GM19238 (cell line): Measurements from ENCODE around the gene SHC3.
A peak's percentile ranks its signal among the peaks of the same experiment; 100 is the strongest.

Experiments used
- DNase-seq: peaks from one replicate; pipeline ENCODE4 v3.0.0; 2011; ENCODE audit warnings: low spot score; ENCODE audit not compliant: insufficient read length

Gene SHC3

DNA sequence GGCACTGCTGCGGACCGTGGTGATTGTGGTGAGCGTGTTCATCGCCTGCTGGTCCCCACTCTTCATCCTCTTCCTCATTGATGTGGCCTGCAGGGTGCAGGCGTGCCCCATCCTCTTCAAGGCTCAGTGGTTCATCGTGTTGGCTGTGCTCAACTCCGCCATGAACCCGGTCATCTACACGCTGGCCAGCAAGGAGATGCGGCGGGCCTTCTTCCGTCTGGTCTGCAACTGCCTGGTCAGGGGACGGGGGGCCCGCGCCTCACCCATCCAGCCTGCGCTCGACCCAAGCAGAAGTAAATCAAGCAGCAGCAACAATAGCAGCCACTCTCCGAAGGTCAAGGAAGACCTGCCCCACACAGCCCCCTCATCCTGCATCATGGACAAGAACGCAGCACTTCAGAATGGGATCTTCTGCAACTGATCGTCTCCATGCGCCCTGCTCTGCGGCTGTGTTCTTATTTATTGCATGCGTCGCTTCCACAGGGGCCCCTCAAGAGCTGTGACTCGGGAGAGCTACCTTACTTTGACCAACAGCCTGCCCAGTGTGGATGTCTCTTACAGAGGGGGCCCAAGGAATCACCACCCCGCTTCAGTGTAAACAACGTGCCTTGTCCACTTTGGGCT is 176.6 kb downstream of the SHC3 start:
- DNase-seq: no peak

DNA sequence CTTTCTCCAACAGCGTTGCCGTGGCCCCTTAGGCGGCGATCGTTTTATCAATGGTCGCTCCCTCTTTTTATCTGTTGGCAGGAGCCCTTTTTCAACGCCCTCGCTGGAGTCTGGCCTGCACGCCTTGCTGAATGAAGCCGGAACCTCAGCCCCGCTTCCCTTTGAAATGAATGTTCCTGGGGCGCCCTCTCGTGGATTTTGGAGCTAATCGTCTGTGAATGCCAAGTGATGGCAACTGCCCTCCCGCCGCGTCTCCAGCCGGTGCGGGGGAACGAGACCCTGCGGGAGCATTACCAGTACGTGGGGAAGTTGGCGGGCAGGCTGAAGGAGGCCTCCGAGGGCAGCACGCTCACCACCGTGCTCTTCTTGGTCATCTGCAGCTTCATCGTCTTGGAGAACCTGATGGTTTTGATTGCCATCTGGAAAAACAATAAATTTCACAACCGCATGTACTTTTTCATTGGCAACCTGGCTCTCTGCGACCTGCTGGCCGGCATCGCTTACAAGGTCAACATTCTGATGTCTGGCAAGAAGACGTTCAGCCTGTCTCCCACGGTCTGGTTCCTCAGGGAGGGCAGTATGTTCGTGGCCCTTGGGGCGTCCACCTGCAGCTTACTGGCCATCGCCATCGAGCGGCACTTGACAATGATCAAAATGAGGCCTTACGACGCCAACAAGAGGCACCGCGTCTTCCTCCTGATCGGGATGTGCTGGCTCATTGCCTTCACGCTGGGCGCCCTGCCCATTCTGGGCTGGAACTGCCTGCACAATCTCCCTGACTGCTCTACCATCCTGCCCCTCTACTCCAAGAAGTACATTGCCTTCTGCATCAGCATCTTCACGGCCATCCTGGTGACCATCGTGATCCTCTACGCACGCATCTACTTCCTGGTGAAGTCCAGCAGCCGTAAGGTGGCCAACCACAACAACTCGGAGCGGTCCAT is 177.4 kb downstream of the SHC3 start:
- peak; percentile 53 for DNase-seq

GRCh38 chr9:89000371-89000781 is 178.2 kb downstream of the SHC3 start:
- no peak for DNase-seq

DNA sequence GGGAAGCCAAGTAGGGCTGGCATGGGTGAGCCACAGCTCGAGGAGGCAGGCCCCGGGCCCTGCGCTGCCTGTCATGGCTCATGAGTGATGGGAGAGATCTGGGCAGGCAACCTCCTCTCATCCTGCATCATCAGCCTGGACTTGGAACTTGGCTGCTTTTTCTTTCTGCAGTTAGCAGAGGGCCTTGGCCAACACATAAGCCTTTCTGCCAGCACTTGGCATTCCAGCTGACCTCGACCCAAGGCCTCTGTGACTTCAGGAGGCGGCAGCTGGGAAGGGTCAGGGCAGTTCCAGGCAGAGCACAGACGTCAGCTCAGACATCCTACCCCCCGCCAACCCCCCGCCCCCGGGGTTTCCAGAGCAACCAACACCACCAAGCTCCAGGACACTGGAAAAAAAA is 179.7 kb downstream of the SHC3 start:
- no peak for DNase-seq

DNA sequence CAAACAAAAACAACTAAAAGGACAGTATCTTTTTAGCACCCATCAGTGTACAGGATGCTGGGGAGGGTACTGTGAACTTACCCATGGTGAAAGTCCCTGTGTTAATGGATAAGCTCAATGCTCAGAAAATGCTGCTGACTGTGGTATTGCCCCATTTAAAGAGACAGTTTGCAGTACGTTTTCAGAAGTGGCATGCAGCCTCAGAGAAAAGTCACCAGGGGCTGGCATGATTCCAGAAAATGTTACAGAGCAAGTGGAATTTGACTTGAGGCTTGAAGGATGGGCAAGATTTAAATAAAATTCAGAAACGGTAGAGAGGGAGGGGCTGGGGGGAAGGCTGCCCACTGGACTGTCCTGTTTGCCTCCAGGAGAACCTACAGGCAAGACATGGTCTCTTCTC is 180.1 kb downstream of the SHC3 start:
- no peak for DNase-seq

GRCh38 chr9:88997646-88998045 is 181.0 kb downstream of the SHC3 start:
- no peak for DNase-seq

DNA sequence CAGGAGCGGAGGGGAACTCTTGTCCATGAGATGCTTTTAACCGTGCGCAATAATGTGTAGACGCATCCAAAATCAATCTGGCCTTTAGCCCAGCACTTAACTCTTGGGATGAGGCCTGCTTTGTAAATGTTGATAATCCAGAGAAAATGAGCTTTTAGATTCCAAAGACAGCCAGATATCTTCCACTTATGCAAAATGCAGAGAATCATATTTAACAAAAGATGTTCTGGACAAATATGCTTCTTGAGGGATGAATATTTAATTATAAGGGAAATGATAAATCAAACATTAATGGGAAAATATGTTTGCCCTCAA is 181.7 kb downstream of the SHC3 start:
- DNase-seq: no peak

GRCh38 chr9:88996046-88996920 is 182.3 kb downstream of the SHC3 start:
- no peak for DNase-seq

DNA sequence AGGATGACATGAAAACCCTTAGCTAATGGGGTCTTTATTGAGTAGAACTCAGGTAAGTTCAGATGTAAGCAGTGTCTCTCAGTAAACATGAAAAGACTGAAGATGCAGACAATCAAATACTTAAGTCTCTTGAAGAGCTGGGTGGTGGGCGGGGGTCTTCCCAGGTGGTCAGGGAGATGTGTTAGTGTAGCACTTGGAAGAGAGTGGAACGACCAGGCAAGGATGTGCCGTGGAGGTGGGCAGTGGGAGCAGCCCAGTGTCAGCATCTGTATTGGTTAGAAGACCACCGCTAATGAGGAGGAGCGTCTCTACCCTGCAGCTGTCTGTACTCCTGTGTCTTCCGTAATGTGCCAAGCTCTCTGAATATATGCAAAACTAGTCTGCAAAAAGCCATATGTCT is 183.0 kb downstream of the SHC3 start:
- no peak for DNase-seq

GRCh38 chr9:88995200-88995577 is 183.4 kb downstream of the SHC3 start:
- DNase-seq: no peak

DNA sequence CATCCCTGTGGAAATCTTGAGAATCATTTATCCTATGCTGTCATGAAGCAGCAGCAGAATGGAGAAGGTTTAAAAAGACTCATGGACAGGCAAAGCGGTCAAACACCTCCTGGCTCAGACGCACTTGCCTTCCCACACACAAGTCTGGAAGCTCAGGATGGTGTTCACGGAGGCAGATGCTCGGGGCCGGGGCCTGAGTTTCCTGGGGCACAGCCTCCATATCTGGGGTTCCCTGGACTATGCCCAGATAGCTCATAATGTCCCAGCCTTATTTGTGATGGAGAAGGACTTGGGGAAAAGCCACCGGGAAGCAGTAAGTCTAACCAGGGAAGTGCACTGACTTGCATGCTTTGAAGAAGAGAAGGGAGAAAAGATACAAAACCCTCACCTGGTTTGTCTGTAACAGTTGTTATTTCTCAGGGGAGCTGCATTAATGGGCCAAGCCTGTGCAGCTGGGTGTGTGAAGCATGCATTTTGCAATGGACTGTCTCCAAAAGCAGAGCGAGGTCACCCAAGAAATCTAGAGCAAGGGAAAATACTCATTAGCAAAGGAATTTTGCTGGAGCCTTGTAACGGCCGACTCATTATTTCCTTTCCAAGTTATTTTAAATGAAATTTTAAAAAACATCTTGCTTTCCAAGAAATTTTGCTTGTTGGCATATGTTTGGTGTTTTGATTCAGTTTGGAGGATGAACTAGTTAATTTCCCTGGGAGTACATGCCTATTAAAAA is 184.0 kb downstream of the SHC3 start:
- no peak for DNase-seq

GRCh38 chr9:88993871-88994460 is 184.7 kb downstream of the SHC3 start:
- no peak for DNase-seq

DNA sequence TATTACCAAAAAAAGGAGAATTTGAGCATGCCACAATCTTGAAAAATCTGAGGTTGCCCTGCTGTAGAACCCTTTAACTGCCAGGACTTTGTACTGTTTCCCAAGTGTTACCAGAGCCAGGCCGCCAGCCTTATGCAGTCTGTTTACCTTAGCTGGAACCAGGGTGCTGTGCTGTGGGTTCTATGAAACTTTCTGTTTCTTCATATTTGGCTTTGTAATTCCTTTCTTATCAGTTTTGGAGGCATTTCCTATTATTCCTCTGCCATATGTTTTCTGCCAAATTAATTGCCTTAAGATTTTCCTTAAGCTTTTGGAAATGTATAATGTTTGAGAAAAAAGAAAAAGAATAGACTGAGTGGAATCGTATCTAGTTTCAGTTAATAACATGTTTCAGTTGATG is 185.3 kb downstream of the SHC3 start:
- DNase-seq: no peak

- no peak for DNase-seq
These were observed 186.1 kb downstream of the SHC3 start for GRCh38 chr9:88992556-88992955.

- no peak for DNase-seq
These were observed 187.3 kb downstream of the SHC3 start, which contains the start of gene S1PR3 for GRCh38 chr9:88991066-88992034. TSS of gene S1PR3 (plus strand) at chr9:88991468. CDS start at chr9:89001201, 9,733 bp downstream.

DNA sequence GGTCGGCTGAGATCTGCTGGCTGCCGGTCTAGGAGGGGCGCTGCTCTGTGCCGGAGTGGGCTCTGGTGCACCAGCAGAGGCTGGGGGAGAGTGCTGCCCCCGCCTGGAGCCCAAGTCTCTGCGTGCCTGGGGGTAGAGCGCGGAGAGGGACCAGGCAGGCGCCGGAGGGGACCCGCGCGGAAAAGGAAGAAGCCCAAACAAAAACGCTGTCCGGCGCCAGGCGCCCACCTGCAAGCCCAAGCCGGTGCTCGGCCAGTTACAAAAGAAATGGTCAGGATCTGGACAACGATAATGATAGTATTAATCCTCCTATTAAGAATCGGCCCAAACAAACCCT is 187.9 kb downstream of the SHC3 start:
- DNase-seq: no peak

DNA sequence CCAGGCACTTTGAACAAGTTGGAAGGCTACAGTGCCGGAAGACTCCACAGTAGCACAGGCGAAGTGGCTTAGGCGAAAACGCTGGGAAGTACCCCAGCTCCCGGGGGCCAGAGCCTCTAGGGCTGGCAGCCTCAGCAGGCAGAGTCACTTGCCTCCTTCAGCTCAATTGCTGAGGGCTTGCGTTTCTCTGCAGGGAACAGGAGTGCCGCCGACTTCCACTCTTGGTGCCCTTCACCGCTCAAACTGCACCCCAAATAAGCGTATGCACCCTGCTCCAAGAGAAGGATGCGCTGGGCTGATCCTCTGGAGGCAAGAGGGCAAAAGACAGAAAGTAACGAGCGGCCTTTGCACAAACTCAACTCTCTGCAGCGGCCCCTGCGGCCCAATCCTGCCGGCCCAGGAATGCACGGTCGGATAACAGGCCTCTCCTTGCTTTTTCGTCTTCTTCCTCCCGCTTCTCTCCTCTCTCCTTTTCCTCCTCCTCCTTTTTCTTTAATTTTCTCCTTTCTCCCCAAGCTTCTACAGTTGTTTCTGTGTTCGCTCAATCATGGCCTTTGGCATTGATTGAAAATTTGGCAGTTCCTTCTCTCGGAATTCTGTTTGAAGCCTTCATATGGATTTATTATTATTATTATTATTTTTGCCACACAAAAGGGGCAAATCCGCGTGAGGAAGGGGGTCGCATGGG is 188.4 kb downstream of the SHC3 start:
- no peak for DNase-seq

GRCh38 chr9:88988796-88989641 is 189.6 kb downstream of the SHC3 start:
- DNase-seq: no peak
